Heart right ventricle (tissue), 16 donors: ENCODE measurements around the gene HEMK1. TPM values are rescaled to one million over a fixed set of nuclear protein-coding genes. Genes with fewer than 3 reads are reported as not detected.

Experiments
- ATAC-seq, 8 donors: fragments of 200-7000 bp; cut with Tn5 transposase; one replicate each; pipeline ENCODE4 v1.9.1; 2020; ENCODE audit warnings: mild to moderate bottlenecking in 8 of 8, moderate library complexity in 8 of 8, moderate number of reproducible peaks in 1 of 8
- DNase-seq, 2 donors: peaks; one replicate each; pipeline ENCODE4 v3.0.0-alpha.2; 2020
- H3K27ac ChIP-seq, 10 donors: fragments of 200-600 bp; sonication (generic) in 2 of 10; one replicate each; pipeline versions ENCODE4 v1.5.0 to v1.8.0; 2020 to 2022; ENCODE audit warnings: mild to moderate bottlenecking in 3 of 10
- H3K27me3 ChIP-seq, 7 donors: fragments of 200-600 bp; one replicate each; pipeline ENCODE4 v1.8.0; 2021 to 2022; ENCODE audit warnings: mild to moderate bottlenecking in 2 of 7
- H3K36me3 ChIP-seq, 9 donors: fragments of 200-600 bp; sonication (generic) in 1 of 9; one replicate each; pipeline versions ENCODE4 v1.5.0 to v1.8.0; 2020 to 2022; ENCODE audit warnings: mild to moderate bottlenecking in 2 of 9
- H3K4me1 ChIP-seq, 9 donors: fragments of 200-600 bp; sonication (generic) in 1 of 9; one replicate each; pipeline versions ENCODE4 v1.5.0 to v1.8.0; 2020 to 2022; ENCODE audit warnings: mild to moderate bottlenecking in 4 of 9
- H3K4me3 ChIP-seq, 10 donors: fragments of 200-600 bp; sonication (generic) in 2 of 10; one replicate each; pipeline versions ENCODE4 v1.5.0 to v1.8.0; 2020 to 2022; ENCODE audit warnings: mild to moderate bottlenecking in 7 of 10, moderate library complexity in 2 of 10
- H3K9me3 ChIP-seq, 11 donors: fragments of 200-600 bp in 10 of 11; sonication (generic) in 2 of 11; one replicate each; pipeline versions ENCODE4 v1.5.0 to v1.8.0; 2013 to 2022; ENCODE audit warnings: mild to moderate bottlenecking in 2 of 11, control low read depth in 1 of 11, moderate library complexity in 1 of 11
- WGBS, 2 donors: extraction: QIAGEN DNeasy Blood & Tissue Kit; methylation state at CpG; one replicate each; pipeline ENCODE4 v1.1.7; 2013; ENCODE audit warnings: inconsistent platforms in 1 of 2; 5-methylcytosine and 5-hydroxymethylcytosine counted together
- intact Hi-C, 10 donors: fragments of 100-400 bp; cut with DNase I; formaldehyde crosslinking; loops; one replicate each; pipeline versions ENCODE4 v1.11.1 to v1.14.2; 2022
- polyA plus RNA-seq, 2 donors: library from polyadenylated mRNA; stranded (reverse); fragments of 200-250 nt; gene quantifications; one replicate each; pipeline ENCODE4 v1.2.3, GENCODE V29; 2013
- total RNA-seq, 10 donors: library from RNA; stranded (reverse); fragmentation: NEBNext Ultra II Directional in 3 of 10; extraction: Animal tissue kit (Norgen Biotek cat#: 25700) in 3 of 10; gene quantifications; one replicate each; pipeline versions ENCODE4 v1.2.1 to v1.2.4, GENCODE V29; 2021 to 2023
- TF ChIP-seq, protein P1 (sequence below), 9 donors: fragments of 200-600 bp; sonication (generic) in 2 of 9; IDR thresholded peaks; one replicate each; pipeline versions ENCODE4 v1.5.0 to v1.8.0; 2021 to 2022; ENCODE audit warnings: antibody characterized with exemption in 9 of 9, mild to moderate bottlenecking in 5 of 9, moderate library complexity in 1 of 9
- donor health status: Arrhythmogenic right ventricular cardiomyopathy.
- donor health status: ischemic (EF 13 %, LVEDD 7.1; RV severe dilation, severe dysfunction).
- donor health status: healthy with polysubstance abuse.
- donor health status: DM: no; HTN: yes; CAD: no.
- donor health status: DM: no; HTN: no; CAD: no.
- donor health status: ischemic (EF 25% LVEDD 6.9; RV normal size, moderate dysfunction).
- donor health status: ischemic (EF 25% LVEDD 5.7; RV mildly dilated, moderate dysfunction).
- donor health status: healthy.
- donor health status: DM: yes; HTN: yes; CAD: no.
- donor health status: Ischemic cardiomyopathy.
- donor health status: ischemic (EF 35%, LVEDD 5.7; RV mildly dilated, moderate dysfunction).
- donor health status: nonischemic (EF 11% LVEDD 7.7; RV severe dilation, severe dysfunction).
- donor health status: DM: yes; HTN: yes; CAD: no.
- donor health status: PGD.
- donor health status: ischemic (EF 29% LVEDD 5.4; RV normal size, mild dysfunction).
- donor health status: nonischemic (EF 23%, LVEDD 6.1; RV moderate dilation, normal function).

HEMK1 gene
- total and polyA plus RNA-seq, 12 donors = 10.6 to 19.0 (median 14.8) TPM

DNA sequence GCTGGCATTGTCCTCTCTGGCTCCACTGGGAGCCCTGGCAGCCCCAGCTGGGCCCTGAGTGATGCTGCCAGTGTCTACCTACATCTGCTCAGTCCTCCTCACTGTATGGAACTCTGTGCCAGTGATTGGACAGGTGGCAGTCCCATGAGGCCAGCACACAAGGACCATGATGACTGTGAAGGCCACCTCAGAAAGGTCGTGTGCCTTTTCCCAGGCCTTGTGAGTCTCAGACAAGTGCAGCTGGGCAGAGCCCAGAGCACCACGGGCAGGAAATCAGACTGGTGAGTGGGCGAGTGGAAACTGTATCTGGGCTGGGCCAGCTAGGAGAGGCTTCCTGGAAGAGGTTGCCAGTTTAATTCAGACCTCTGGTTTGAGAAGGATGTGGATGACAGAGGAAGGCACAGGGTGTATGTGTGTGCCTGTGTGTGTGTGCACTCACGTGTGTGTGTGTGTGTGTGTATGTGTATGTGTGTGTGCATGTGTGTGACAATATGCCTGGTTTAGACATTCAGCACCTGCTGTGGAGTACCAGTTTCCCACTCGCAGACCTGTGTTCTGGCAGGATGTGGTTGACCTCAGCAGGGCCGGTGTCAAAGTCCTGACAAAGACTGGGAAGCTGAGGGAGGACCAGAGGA is 54.6 kb downstream of the HEMK1 start:
- ATAC-seq = peak in 1 of 8 donors; percentile 12
- H3K4me3 ChIP-seq = no peak overlapping the region
- TF ChIP-seq, protein P1, sequence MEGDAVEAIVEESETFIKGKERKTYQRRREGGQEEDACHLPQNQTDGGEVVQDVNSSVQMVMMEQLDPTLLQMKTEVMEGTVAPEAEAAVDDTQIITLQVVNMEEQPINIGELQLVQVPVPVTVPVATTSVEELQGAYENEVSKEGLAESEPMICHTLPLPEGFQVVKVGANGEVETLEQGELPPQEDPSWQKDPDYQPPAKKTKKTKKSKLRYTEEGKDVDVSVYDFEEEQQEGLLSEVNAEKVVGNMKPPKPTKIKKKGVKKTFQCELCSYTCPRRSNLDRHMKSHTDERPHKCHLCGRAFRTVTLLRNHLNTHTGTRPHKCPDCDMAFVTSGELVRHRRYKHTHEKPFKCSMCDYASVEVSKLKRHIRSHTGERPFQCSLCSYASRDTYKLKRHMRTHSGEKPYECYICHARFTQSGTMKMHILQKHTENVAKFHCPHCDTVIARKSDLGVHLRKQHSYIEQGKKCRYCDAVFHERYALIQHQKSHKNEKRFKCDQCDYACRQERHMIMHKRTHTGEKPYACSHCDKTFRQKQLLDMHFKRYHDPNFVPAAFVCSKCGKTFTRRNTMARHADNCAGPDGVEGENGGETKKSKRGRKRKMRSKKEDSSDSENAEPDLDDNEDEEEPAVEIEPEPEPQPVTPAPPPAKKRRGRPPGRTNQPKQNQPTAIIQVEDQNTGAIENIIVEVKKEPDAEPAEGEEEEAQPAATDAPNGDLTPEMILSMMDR (IDR thresholded peaks at IDR 0.05) = no peak
- WGBS, 2 donors = 32 to 39% methylated on average over 6 of the region's 6 CpGs
- H3K27ac ChIP-seq = peak overlapping the region in 8 of 10 donors; percentile 34 to 97 (median 72)
- intact Hi-C loops = loop anchor here in 3 of 10 donors (5.0 to 10.0 kb wide), 3 partner anchors 751 to 763 kb away; partner anchors contain the start of gene MANF (in 1 of the 3)
- H3K36me3 ChIP-seq = peaks cover 0 to 33% (median 0%) of the 10 kb centered on the region in 9 donors
- no peaks in the 10 kb centered on the region for H3K27me3 ChIP-seq
- DNase-seq = no peak
- H3K9me3 ChIP-seq = no peaks in the 10 kb centered on the region
- peaks cover 22 to 100% (median 82%) of the 10 kb centered on the region in 9 donors for H3K4me1 ChIP-seq

DNA sequence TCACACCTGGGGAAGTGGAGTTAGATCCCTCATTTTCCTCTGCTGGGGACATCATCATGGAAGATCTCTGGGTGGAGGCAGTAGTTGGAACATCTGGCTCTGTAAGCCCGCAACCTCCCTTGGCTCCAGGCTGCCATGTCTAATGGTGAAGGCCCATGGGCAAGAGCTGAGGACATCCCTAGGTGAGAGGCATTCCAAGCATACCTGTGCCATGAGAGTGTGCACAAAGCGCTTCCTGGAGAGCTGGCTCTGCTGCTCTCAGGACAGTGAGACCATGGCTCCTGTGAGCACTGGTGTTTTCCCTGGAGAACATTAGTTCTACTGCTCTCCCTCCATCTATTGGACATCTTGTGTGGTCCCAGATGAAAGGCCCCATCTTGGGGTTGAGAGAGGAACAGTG is 55.3 kb downstream of the HEMK1 start:
- H3K36me3 ChIP-seq = peaks cover 0 to 29% (median 0%) of the 10 kb centered on the region in 9 donors
- peak overlapping the region in 8 of 10 donors; percentile 58 to 97 (median 72) for H3K27ac ChIP-seq
- TF ChIP-seq, protein P1 (IDR thresholded peaks at IDR 0.05) = no peak
- H3K4me3 ChIP-seq = no peak overlapping the region
- intact Hi-C loops = loop anchor here in 3 of 10 donors (5.0 to 10.0 kb wide), 3 partner anchors 750 to 763 kb away; partner anchors contain the start of gene MANF (in 1 of the 3)
- no peaks in the 10 kb centered on the region for H3K9me3 ChIP-seq
- no peak for DNase-seq
- peaks cover 22 to 100% (median 80%) of the 10 kb centered on the region in 9 donors for H3K4me1 ChIP-seq
- 93 to 96% methylated on average over 2 of the region's 2 CpGs for WGBS, 2 donors
- no peak for ATAC-seq
- H3K27me3 ChIP-seq = no peaks in the 10 kb centered on the region

GRCh38 chr3:50625231-50626182 is 56.2 kb downstream of the HEMK1 start:
- intact Hi-C loops = loop anchor here in 1 of 10 donors (10.0 kb wide), 1 partner anchor 749 kb away; no protein-coding TSS in a partner anchor
- TF ChIP-seq, protein P1 (IDR thresholded peaks at IDR 0.05) = no peak
- ATAC-seq = peak in 5 of 8 donors; percentile 6 to 31 (median 27)
- no peaks in the 10 kb centered on the region for H3K27me3 ChIP-seq
- H3K27ac ChIP-seq = peak overlapping the region in 9 of 10 donors; percentile 47 to 97 (median 69)
- DNase-seq = no peak
- peaks cover 18 to 100% (median 80%) of the 10 kb centered on the region in 9 donors for H3K4me1 ChIP-seq
- H3K9me3 ChIP-seq = no peaks in the 10 kb centered on the region
- peaks cover 0 to 28% (median 0%) of the 10 kb centered on the region in 9 donors for H3K36me3 ChIP-seq
- no peak overlapping the region for H3K4me3 ChIP-seq
- 50 to 59% methylated on average over 18 of the region's 18 CpGs for WGBS, 2 donors

DNA sequence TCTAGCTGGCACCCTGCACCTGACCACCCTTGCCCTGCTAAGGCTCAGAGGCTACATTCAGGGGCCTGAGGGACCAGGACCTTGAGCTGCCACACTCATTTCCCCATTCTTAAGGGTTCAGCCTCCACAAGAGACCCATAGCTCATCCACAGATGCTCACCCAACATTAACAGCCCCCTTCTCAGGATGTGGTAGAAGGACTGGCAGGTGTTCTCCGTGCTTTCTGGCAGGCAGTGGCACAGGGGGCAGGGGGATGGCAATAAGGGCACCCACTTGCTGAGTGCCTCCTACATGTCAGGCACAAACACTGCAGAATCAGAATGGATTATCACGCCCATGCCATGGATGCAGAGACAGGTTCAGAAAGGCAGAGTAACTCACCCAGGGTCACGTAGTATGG is 57.1 kb downstream of the HEMK1 start:
- peaks cover 0 to 30% (median 0%) of the 10 kb centered on the region in 9 donors for H3K36me3 ChIP-seq
- TF ChIP-seq, protein P1 (IDR thresholded peaks at IDR 0.05) = no peak
- H3K27ac ChIP-seq = peak overlapping the region in 9 of 10 donors; percentile 47 to 97 (median 69)
- intact Hi-C loops = loop anchor here in 1 of 10 donors (10.0 kb wide), 1 partner anchor 748 kb away; no protein-coding TSS in a partner anchor
- H3K4me1 ChIP-seq = peaks cover 18 to 100% (median 79%) of the 10 kb centered on the region in 9 donors
- no peak for DNase-seq
- ATAC-seq = no peak
- no peaks in the 10 kb centered on the region for H3K27me3 ChIP-seq
- H3K9me3 ChIP-seq = no peaks in the 10 kb centered on the region
- WGBS, 2 donors = 75% methylated on average over 3 of the region's 3 CpGs
- H3K4me3 ChIP-seq = no peak overlapping the region
